HepG2 (cell line): ENCODE results near the gene P2RY11. TPM values are rescaled to one million over a fixed set of nuclear protein-coding genes. Genes with fewer than 3 reads are reported as not detected.

Source experiments
- ARNT2 ChIP-seq: sonication (generic); formaldehyde crosslinking; IDR thresholded peaks from 2 replicates; pipeline ENCODE4 v1.8.0; 2022; ENCODE audit warnings: mild to moderate bottlenecking, low read depth, missing genetic modification reagents, moderate library complexity
- CEBPB ChIP-seq: IDR thresholded peaks from 2 replicates; pipeline ENCODE4 v1.6.1; 2011; ENCODE audit warnings: low read depth, low read length, improper control_type of control experiment, borderline replicate concordance
- FOXM1 ChIP-seq: sonication (generic); formaldehyde crosslinking; IDR thresholded peaks from 2 replicates; pipeline ENCODE4 v1.5.0; 2020; ENCODE audit warnings: missing genetic modification reagents
- HDAC6 ChIP-seq: fragments of 200-600 bp; sonication (generic); IDR thresholded peaks from 2 replicates; pipeline ENCODE4 v1.7.0; 2017; ENCODE audit warnings: mild to moderate bottlenecking, antibody characterized with exemption, low read length, low read depth
- JDP2 ChIP-seq: sonication (generic); formaldehyde crosslinking; IDR thresholded peaks from 2 replicates; pipeline ENCODE4 v1.8.1; 2022; ENCODE audit warnings: missing genetic modification reagents, borderline replicate concordance
- KLF9 ChIP-seq: IDR thresholded peaks from 2 replicates; pipeline ENCODE4 v1.6.1; 2016; ENCODE audit warnings: low read depth
- NFIB ChIP-seq: sonication (generic); formaldehyde crosslinking; IDR thresholded peaks from 2 replicates; pipeline ENCODE4 v1.9.0; 2021; ENCODE audit warnings: missing genetic modification reagents, mild to moderate bottlenecking, borderline replicate concordance
- POLR2A ChIP-seq, 2 experiments: IDR thresholded peaks; 2 replicates each; pipeline ENCODE4 v1.6.1; 2011; ENCODE audit warnings: low read depth in 2 of 2, low read length in 2 of 2, mild to moderate bottlenecking in 1 of 2, moderate library complexity in 1 of 2; ENCODE audit not compliant: insufficient read depth in 1 of 2
- POLR2AphosphoS5 ChIP-seq: IDR thresholded peaks from 2 replicates; pipeline ENCODE4 v1.6.1; 2012; ENCODE audit warnings: low read depth, low read length
- RBFOX2 ChIP-seq: fragments of 200-400 bp; formaldehyde crosslinking; IDR thresholded peaks from 2 replicates; pipeline ENCODE4 v1.6.1; 2017; ENCODE audit warnings: low read depth, mild to moderate bottlenecking, low read length
- RXRB ChIP-seq: IDR thresholded peaks from 2 replicates; pipeline ENCODE4 v1.6.1; 2016; ENCODE audit warnings: borderline replicate concordance, missing genetic modification reagents, missing compliant biosample characterization
- STAT5B ChIP-seq: sonication (generic); formaldehyde crosslinking; IDR thresholded peaks from 2 replicates; pipeline ENCODE4 v1.4.0; 2020; ENCODE audit warnings: missing genetic modification reagents
- TIGD3 ChIP-seq: sonication (generic); formaldehyde crosslinking; IDR thresholded peaks from 2 replicates; pipeline ENCODE4 v1.5.1; 2020; ENCODE audit warnings: mild to moderate bottlenecking, missing genetic modification reagents, borderline replicate concordance
- ZC3H4 ChIP-seq: sonication (generic); formaldehyde crosslinking; IDR thresholded peaks from 2 replicates; pipeline ENCODE4 v1.4.0; 2020; ENCODE audit warnings: missing genetic modification reagents, borderline replicate concordance
- ZNF317 ChIP-seq: sonication (generic); formaldehyde crosslinking; IDR thresholded peaks from 2 replicates; pipeline ENCODE4 v1.5.0; 2020; ENCODE audit warnings: mild to moderate bottlenecking, missing genetic modification reagents
- polyA plus RNA-seq, 8 experiments: library from polyadenylated mRNA; depleted of rRNA in 3 of 8; stranded (reverse) in 7 of 8; unstranded in 1 of 8; fragments of >200 nt; fragmentation: Illumina TruSeq in 4 of 8; extraction: Trizol in 4 of 8; gene quantifications; 2 replicates each; pipeline versions ENCODE4 v1.2.1 to v1.2.3, GENCODE V29; 2011 to 2016; ENCODE audit warnings: low read depth in 4 of 8, missing spikeins in 1 of 8, mixed read lengths in 1 of 8; ENCODE audit not compliant: insufficient read depth in 1 of 8
- total RNA-seq, 5 experiments: library from RNA; depleted of rRNA; stranded (reverse); fragments of >200 nt; fragmentation: Illumina TruSeq; extraction: Trizol; gene quantifications; 2 replicates each; pipeline ENCODE4 v1.2.3, GENCODE V29; 2016; ENCODE audit warnings: low read depth in 1 of 5
- TF ChIP-seq, protein P1 (sequence below): sonication (generic); formaldehyde crosslinking; IDR thresholded peaks from 2 replicates; pipeline ENCODE4 v1.4.0; 2020; ENCODE audit warnings: missing genetic modification reagents
- TF ChIP-seq, protein P2 (sequence below): IDR thresholded peaks from 2 replicates; pipeline ENCODE4 v1.6.1; 2018; ENCODE audit warnings: missing genetic modification reagents
- TF ChIP-seq, protein P3 (sequence below), 2 experiments: fragments of 450-650 bp in 1 of 2; sonication (generic) in 1 of 2; formaldehyde crosslinking in 1 of 2; IDR thresholded peaks; 2 replicates each; pipeline versions ENCODE4 v1.6.1 to v1.8.0; 2016 to 2022; ENCODE audit warnings: antibody characterized with exemption in 1 of 2, mild to moderate bottlenecking in 1 of 2, missing genetic modification reagents in 1 of 2

The P2RY11 gene
- total and polyA plus RNA-seq, 2 of the 13 experiments (the other 11 are each of a cell fraction or from before 2014, with no cell fraction given), result 4.0 to 7.8 TPM

DNA sequence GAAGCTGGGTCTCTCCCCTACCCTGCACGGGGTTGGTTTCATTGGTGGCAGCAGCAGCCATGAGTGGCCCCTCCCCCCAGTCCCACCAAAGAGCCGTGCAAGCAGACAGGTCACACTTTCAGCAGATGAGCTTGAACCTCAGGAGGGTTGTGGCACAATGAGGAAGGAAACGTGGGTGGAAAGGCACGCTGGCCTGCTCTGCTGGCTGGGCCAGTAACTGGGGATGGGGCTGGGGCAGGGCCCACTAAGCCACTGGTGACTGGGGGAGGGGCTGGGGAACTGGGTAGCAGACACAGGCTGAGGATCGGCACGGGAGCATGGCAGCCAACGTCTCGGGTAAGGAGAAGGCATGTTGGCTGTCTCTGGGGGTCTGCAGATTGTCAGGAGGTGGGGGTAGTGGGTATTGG, at the start of gene P2RY11 (continued):
- no peak for TF ChIP-seq HDAC6
- no peak for TF ChIP-seq KLF9
- TF ChIP-seq, protein P1, sequence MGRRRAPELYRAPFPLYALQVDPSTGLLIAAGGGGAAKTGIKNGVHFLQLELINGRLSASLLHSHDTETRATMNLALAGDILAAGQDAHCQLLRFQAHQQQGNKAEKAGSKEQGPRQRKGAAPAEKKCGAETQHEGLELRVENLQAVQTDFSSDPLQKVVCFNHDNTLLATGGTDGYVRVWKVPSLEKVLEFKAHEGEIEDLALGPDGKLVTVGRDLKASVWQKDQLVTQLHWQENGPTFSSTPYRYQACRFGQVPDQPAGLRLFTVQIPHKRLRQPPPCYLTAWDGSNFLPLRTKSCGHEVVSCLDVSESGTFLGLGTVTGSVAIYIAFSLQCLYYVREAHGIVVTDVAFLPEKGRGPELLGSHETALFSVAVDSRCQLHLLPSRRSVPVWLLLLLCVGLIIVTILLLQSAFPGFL (CRISPR knock-in tag), result no peak
- no peak for TF ChIP-seq RXRB
- no peak for TF ChIP-seq CEBPB
- TF ChIP-seq, protein P2, sequence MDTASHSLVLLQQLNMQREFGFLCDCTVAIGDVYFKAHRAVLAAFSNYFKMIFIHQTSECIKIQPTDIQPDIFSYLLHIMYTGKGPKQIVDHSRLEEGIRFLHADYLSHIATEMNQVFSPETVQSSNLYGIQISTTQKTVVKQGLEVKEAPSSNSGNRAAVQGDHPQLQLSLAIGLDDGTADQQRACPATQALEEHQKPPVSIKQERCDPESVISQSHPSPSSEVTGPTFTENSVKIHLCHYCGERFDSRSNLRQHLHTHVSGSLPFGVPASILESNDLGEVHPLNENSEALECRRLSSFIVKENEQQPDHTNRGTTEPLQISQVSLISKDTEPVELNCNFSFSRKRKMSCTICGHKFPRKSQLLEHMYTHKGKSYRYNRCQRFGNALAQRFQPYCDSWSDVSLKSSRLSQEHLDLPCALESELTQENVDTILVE (CRISPR knock-in tag), result no peak
- TF ChIP-seq POLR2AphosphoS5, result 0 out of 2 replicates have a peak, but pooled peaks have one; percentile 19
- TF ChIP-seq NFIB (CRISPR knock-in tag), result no peak
- TF ChIP-seq JDP2 (CRISPR knock-in tag), result no peak
- no peak for TF ChIP-seq ARNT2 (CRISPR knock-in tag)
- TF ChIP-seq RBFOX2, result peak; percentile 57
- no peak for TF ChIP-seq ZC3H4
- TF ChIP-seq ZNF317, result no peak
- TF ChIP-seq, protein P3, sequence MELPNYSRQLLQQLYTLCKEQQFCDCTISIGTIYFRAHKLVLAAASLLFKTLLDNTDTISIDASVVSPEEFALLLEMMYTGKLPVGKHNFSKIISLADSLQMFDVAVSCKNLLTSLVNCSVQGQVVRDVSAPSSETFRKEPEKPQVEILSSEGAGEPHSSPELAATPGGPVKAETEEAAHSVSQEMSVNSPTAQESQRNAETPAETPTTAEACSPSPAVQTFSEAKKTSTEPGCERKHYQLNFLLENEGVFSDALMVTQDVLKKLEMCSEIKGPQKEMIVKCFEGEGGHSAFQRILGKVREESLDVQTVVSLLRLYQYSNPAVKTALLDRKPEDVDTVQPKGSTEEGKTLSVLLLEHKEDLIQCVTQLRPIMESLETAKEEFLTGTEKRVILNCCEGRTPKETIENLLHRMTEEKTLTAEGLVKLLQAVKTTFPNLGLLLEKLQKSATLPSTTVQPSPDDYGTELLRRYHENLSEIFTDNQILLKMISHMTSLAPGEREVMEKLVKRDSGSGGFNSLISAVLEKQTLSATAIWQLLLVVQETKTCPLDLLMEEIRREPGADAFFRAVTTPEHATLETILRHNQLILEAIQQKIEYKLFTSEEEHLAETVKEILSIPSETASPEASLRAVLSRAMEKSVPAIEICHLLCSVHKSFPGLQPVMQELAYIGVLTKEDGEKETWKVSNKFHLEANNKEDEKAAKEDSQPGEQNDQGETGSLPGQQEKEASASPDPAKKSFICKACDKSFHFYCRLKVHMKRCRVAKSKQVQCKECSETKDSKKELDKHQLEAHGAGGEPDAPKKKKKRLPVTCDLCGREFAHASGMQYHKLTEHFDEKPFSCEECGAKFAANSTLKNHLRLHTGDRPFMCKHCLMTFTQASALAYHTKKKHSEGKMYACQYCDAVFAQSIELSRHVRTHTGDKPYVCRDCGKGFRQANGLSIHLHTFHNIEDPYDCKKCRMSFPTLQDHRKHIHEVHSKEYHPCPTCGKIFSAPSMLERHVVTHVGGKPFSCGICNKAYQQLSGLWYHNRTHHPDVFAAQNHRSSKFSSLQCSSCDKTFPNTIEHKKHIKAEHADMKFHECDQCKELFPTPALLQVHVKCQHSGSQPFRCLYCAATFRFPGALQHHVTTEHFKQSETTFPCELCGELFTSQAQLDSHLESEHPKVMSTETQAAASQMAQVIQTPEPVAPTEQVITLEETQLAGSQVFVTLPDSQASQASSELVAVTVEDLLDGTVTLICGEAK (IDR thresholded peaks at IDR 0.05), result no peak
- TF ChIP-seq, protein P3 (CRISPR knock-in tag; IDR thresholded peaks at IDR 0.05), result no peak
- no peak for TF ChIP-seq STAT5B (CRISPR knock-in tag)
- no peak for TF ChIP-seq TIGD3 (CRISPR knock-in tag)
- no peak for TF ChIP-seq FOXM1 (CRISPR knock-in tag)
- peak in 1 of 2 experiments; percentile 12; a peak in 1 of 4 replicates for TF ChIP-seq POLR2A (IDR thresholded peaks at IDR 0.05; ENCODE audit: insufficient read depth in 1 of 2, low read depth in 2 of 2, low read length in 2 of 2)
